ENCODE measurements around the gene ZNF592. TPM values are rescaled to one million over a fixed set of nuclear protein-coding genes. Genes with fewer than 3 reads are reported as not detected.

The ZNF592 gene
- total RNA-seq, 4 donors from 2014 or later: 21.6 to 36.3 (median 32.6) TPM

GRCh38 chr15:84793431-84794161 lies 45.2 kb downstream of the ZNF592 start:
- no peaks in the 10 kb centered on the region for H3K9me3 ChIP-seq
- TF ChIP-seq POLR2A (IDR thresholded peaks at IDR 0.05) (no peak), CTCF (IDR thresholded peaks at IDR 0.05) (no peak), EP300 (IDR thresholded peaks at IDR 0.05) (no peak)
- H3K36me3 ChIP-seq: peaks cover 6 to 74% (median 10%) of the 10 kb centered on the region in 3 donors
- H3K27ac ChIP-seq: no peak overlapping the region
- peaks cover 0 to 9% (median 0%) of the 10 kb centered on the region in 4 donors for H3K4me1 ChIP-seq
- WGBS, 2 donors: 96 to 98% methylated on average over 7 of the region's 7 CpGs
- no peak overlapping the region for H3K4me3 ChIP-seq
- DNase-seq (ENCODE audit: low spot score in 2 of 2): no peak
- H3K27me3 ChIP-seq: no peaks in the 10 kb centered on the region

- TF ChIP-seq POLR2A (IDR thresholded peaks at IDR 0.05) (no peak), CTCF (IDR thresholded peaks at IDR 0.05) (no peak), EP300 (IDR thresholded peaks at IDR 0.05) (no peak)
- H3K36me3 ChIP-seq: peaks cover 11 to 79% (median 16%) of the 10 kb centered on the region in 3 donors
- H3K4me1 ChIP-seq: peaks cover 0 to 7% (median 0%) of the 10 kb centered on the region in 4 donors
- no peak overlapping the region for H3K27ac ChIP-seq
- WGBS, 2 donors: 95 to 98% methylated on average over 4 of the region's 4 CpGs
- H3K4me3 ChIP-seq: no peak overlapping the region
- H3K27me3 ChIP-seq: no peaks in the 10 kb centered on the region
- H3K9me3 ChIP-seq: no peaks in the 10 kb centered on the region
- no peak for DNase-seq (ENCODE audit: low spot score in 2 of 2)
Measured at GRCh38 chr15:84794162-84794547, 45.8 kb downstream of the ZNF592 start.

GRCh38 chr15:84795186-84795585 lies 46.8 kb downstream of the ZNF592 start:
- DNase-seq (ENCODE audit: low spot score in 2 of 2): no peak
- Histone ChIP-seq H3K4me3 (no peak overlapping the region), H3K9me3 (no peaks in the 10 kb centered on the region), H3K4me1 (peaks cover 0 to 2% (median 0%) of the 10 kb centered on the region in 4 donors), H3K36me3 (peaks cover 12 to 88% (median 25%) of the 10 kb centered on the region in 3 donors), H3K27me3 (no peaks in the 10 kb centered on the region), H3K27ac (no peak overlapping the region)
- WGBS, 2 donors: 87 to 90% methylated on average over 3 of the region's 3 CpGs
- TF ChIP-seq EP300 (IDR thresholded peaks at IDR 0.05) (no peak), POLR2A (IDR thresholded peaks at IDR 0.05) (no peak), CTCF (IDR thresholded peaks at IDR 0.05) (no peak)

GRCh38 chr15:84797212-84797611 lies 48.8 kb downstream of the ZNF592 start:
- no peaks in the 10 kb centered on the region for H3K27me3 ChIP-seq
- H3K4me1 ChIP-seq: no peaks in the 10 kb centered on the region
- peaks cover 12 to 88% (median 37%) of the 10 kb centered on the region in 3 donors for H3K36me3 ChIP-seq
- H3K9me3 ChIP-seq: no peaks in the 10 kb centered on the region
- 88 to 97% methylated on average over 4 of the region's 4 CpGs for WGBS, 2 donors
- no peak overlapping the region for H3K4me3 ChIP-seq
- TF ChIP-seq POLR2A (IDR thresholded peaks at IDR 0.05): no peak
- H3K27ac ChIP-seq: no peak overlapping the region
- no peak for DNase-seq (ENCODE audit: low spot score in 2 of 2)

- Histone ChIP-seq H3K36me3 (peaks cover 14 to 88% (median 43%) of the 10 kb centered on the region in 3 donors), H3K9me3 (no peaks in the 10 kb centered on the region), H3K27me3 (no peaks in the 10 kb centered on the region), H3K4me3 (no peak overlapping the region), H3K4me1 (no peaks in the 10 kb centered on the region), H3K27ac (no peak overlapping the region)
- WGBS, 2 donors: 94 to 97% methylated on average over 3 of the region's 3 CpGs
- TF ChIP-seq CTCF (IDR thresholded peaks at IDR 0.05) (no peak), POLR2A (IDR thresholded peaks at IDR 0.05) (no peak), EP300 (IDR thresholded peaks at IDR 0.05) (no peak)
- DNase-seq (ENCODE audit: low spot score in 2 of 2): no peak
Measured at GRCh38 chr15:84797801-84798200, 49.4 kb downstream of the ZNF592 start.

Data from tibial nerve (tissue), 4 donors.